Tracheal epithelial cell (primary cell): ENCODE results near the gene SAXO1. TPM values are rescaled to one million over a fixed set of nuclear protein-coding genes. Genes with fewer than 3 reads are reported as not detected.

Experiments used
- total RNA-seq: library from RNA; depleted of rRNA; stranded (reverse); fragments of >200 nt; gene quantifications from 2 replicates; pipeline ENCODE4 v1.2.1, GENCODE V29; 2014

The SAXO1 gene
- not detected in 2 replicates for total RNA-seq

GRCh38 chr9:19033015-19033414 is at the start of gene SAXO1:
SAXO1 (minus strand) TSS chr9:19033209; CDS start chr9:19032908, 301 bp downstream.

GRCh38 chr9:19048966-19049916 is 16.2 kb upstream of the SAXO1 start, which contains the start of gene RRAGA:
RRAGA (plus strand) TSS chr9:19049427; CDS start chr9:19049660, 233 bp downstream.

Other genes starting within 250 kb of the SAXO1 start
- gene RRAGA, start 16.2 kb upstream of the SAXO1 start, total RNA-seq = 19.4 and 28.0 TPM in 2 replicates
- gene HAUS6, start 69.7 kb upstream of the SAXO1 start, total RNA-seq = 18.5 and 20.7 TPM in 2 replicates
- 157 and 185 TPM in 2 replicates for gene PLIN2, start 94.3 kb upstream of the SAXO1 start, total RNA-seq
- 69.4 and 88.2 TPM in 2 replicates for gene DENND4C, start 197.5 kb upstream of the SAXO1 start, total RNA-seq